ENCODE results near the gene CCDC27.
A peak's percentile ranks its signal among the peaks of the same experiment; 100 is the strongest.
"Not testable (repeated sequence)": the region's sequence is repeated elsewhere in the genome, so short reads cannot be mapped to it uniquely, and the experiment has no call there.

CCDC27 gene

GRCh38 chr1:3722846-3723245, 29.4 kb upstream of the CCDC27 start:
- Mint-ChIP-seq H3K36me3 (ENCODE audit: low read depth) (no peaks in the 10 kb centered on the region), H3K27ac (no peak overlapping the region), H3K4me3 (no peak overlapping the region), H3K27me3 (ENCODE audit: low read depth) (peaks cover 24% of the 10 kb centered on the region), H3K4me1 (no peaks in the 10 kb centered on the region), H3K9me3 (no peaks in the 10 kb centered on the region)
- no peak for TF ChIP-seq CTCF (IDR thresholded peaks at IDR 0.05; ENCODE audit: unreplicated experiment in 3 of 3)

- not testable (repeated sequence) for H3K9me3 Mint-ChIP-seq; H3K4me1 Mint-ChIP-seq; H3K27ac Mint-ChIP-seq; H3K4me3 Mint-ChIP-seq; H3K36me3 Mint-ChIP-seq (ENCODE audit: low read depth)
- TF ChIP-seq CTCF (IDR thresholded peaks at IDR 0.05; ENCODE audit: unreplicated experiment in 3 of 3), result peak; percentile 84 to 97 (median 89)
- H3K27me3 Mint-ChIP-seq (ENCODE audit: low read depth), result peaks cover 28% of the 10 kb centered on the region
Measured at GRCh38 chr1:3724416-3725030, 27.7 kb upstream of the CCDC27 start.

GRCh38 chr1:3725366-3725765, 26.9 kb upstream of the CCDC27 start:
- Mint-ChIP-seq H3K36me3 (ENCODE audit: low read depth) (no peaks in the 10 kb centered on the region), H3K4me3 (no peak overlapping the region), H3K27ac (no peak overlapping the region), H3K4me1 (no peaks in the 10 kb centered on the region), H3K9me3 (no peaks in the 10 kb centered on the region), H3K27me3 (ENCODE audit: low read depth) (peaks cover 26% of the 10 kb centered on the region)
- TF ChIP-seq CTCF (IDR thresholded peaks at IDR 0.05; ENCODE audit: unreplicated experiment in 3 of 3), result no peak

GRCh38 chr1:3727042-3727824, 25.0 kb upstream of the CCDC27 start:
- Mint-ChIP-seq H3K4me3 (no peak overlapping the region), H3K27ac (no peak overlapping the region), H3K9me3 (no peaks in the 10 kb centered on the region), H3K36me3 (ENCODE audit: low read depth) (no peaks in the 10 kb centered on the region), H3K4me1 (peaks cover 5% of the 10 kb centered on the region), H3K27me3 (ENCODE audit: low read depth) (peaks cover 12% of the 10 kb centered on the region)
- peak; percentile 27 to 48 (median 37) for TF ChIP-seq CTCF (IDR thresholded peaks at IDR 0.05; ENCODE audit: unreplicated experiment in 3 of 3)

GRCh38 chr1:3727825-3728776, 24.1 kb upstream of the CCDC27 start:
- Mint-ChIP-seq H3K4me1 (peaks cover 5% of the 10 kb centered on the region), H3K36me3 (ENCODE audit: low read depth) (no peaks in the 10 kb centered on the region), H3K27me3 (ENCODE audit: low read depth) (peaks cover 12% of the 10 kb centered on the region), H3K4me3 (no peak overlapping the region), H3K27ac (no peak overlapping the region), H3K9me3 (no peaks in the 10 kb centered on the region)
- TF ChIP-seq CTCF (IDR thresholded peaks at IDR 0.05; ENCODE audit: unreplicated experiment in 3 of 3), result no peak
